Neural cell (in vitro differentiated cells): Measurements from ENCODE around the gene MCTP2.

Experiments used
- MXI1 ChIP-seq: fragments of 450-650 bp; conservative IDR thresholded peaks from 2 replicates; pipeline ENCODE4 v1.6.1; 2014; ENCODE audit warnings: antibody characterized with exemption, mild to moderate bottlenecking; ENCODE audit not compliant: poor library complexity, severe bottlenecking
- REST ChIP-seq: IDR thresholded peaks from 2 replicates; pipeline ENCODE4 v1.6.1; 2012; ENCODE audit warnings: borderline replicate concordance

GRCh38 chr15:94235646-94236045 lies 4.3 kb downstream of the MCTP2 start:
- no peak for TF ChIP-seq REST
- no peak for TF ChIP-seq MXI1
